Vagina (tissue), 2 donors: ENCODE measurements around the gene EFCAB6.

Experiments used
- CTCF ChIP-seq, 3 experiments: fragments of 450-650 bp in 2 of 3; fragments of 200-600 bp in 1 of 3; sonication (generic) in 1 of 3; IDR thresholded peaks; one replicate each; pipeline ENCODE4 v1.5.1; 2017 to 2019; ENCODE audit warnings: antibody characterized with exemption in 3 of 3, mild to moderate bottlenecking in 2 of 3, moderate library complexity in 2 of 3
- POLR2A ChIP-seq, 2 donors: fragments of 450-650 bp; IDR thresholded peaks; one replicate each; pipeline ENCODE4 v1.6.1; 2017; ENCODE audit warnings: antibody characterized with exemption in 2 of 2, mild to moderate bottlenecking in 2 of 2, moderate library complexity in 2 of 2

- TF ChIP-seq CTCF (IDR thresholded peaks at IDR 0.05), result no peak
- TF ChIP-seq POLR2A (IDR thresholded peaks at IDR 0.05), result no peak
These were observed 306.7 kb downstream of the EFCAB6 start for GRCh38 chr22:43505423-43505822.
